ENCODE results near the gene SCAPER.

DNA sequence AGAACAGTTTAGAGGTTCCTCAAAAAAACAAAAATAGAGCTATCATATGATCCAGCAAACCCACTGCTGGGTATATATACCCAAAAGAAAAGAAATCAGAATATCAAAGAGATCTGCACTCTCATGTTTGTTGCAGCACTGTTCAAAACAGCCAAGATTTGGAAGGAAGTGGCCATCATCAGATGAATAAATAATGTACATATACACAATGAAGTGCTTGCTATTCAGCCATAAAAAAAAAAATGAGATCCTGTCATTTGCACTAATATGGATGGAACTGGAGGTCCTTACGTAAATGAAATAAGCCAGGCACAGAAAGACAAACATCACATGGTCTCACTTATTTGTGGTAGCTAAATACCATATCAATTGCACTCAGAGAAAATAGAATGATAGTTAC lies 58.4 kb downstream of the SCAPER start:
- TF ChIP-seq, protein P1, sequence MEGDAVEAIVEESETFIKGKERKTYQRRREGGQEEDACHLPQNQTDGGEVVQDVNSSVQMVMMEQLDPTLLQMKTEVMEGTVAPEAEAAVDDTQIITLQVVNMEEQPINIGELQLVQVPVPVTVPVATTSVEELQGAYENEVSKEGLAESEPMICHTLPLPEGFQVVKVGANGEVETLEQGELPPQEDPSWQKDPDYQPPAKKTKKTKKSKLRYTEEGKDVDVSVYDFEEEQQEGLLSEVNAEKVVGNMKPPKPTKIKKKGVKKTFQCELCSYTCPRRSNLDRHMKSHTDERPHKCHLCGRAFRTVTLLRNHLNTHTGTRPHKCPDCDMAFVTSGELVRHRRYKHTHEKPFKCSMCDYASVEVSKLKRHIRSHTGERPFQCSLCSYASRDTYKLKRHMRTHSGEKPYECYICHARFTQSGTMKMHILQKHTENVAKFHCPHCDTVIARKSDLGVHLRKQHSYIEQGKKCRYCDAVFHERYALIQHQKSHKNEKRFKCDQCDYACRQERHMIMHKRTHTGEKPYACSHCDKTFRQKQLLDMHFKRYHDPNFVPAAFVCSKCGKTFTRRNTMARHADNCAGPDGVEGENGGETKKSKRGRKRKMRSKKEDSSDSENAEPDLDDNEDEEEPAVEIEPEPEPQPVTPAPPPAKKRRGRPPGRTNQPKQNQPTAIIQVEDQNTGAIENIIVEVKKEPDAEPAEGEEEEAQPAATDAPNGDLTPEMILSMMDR (IDR thresholded peaks at IDR 0.05): no peak
- no peak for TF ChIP-seq POLR2A (IDR thresholded peaks at IDR 0.05)

Measured in Peyer's patch (tissue), 4 donors.